ENCODE data around the gene HTR2A. TPM values are rescaled to one million over a fixed set of nuclear protein-coding genes. Genes with fewer than 3 reads are reported as not detected.

HTR2A gene
- not detected in 5 replicates for total RNA-seq (2022; extraction: Qiagen RNA extraction)

GRCh38 chr13:46896341-46897137 lies at the start of gene HTR2A:
TSS of gene HTR2A (minus strand) at chr13:46897053. CDS start at chr13:46895906, 1,147 bp downstream.

GRCh38 chr13:46796515-46797474 lies 100.1 kb downstream of the HTR2A start, which contains the start of gene ESD:
TSS of gene ESD (minus strand) at chr13:46797161. CDS start at chr13:46791413, 5,748 bp downstream.

Other genes starting within 250 kb of the HTR2A start
- gene ESD, start 99.9 kb downstream of the HTR2A start, total RNA-seq (2022; extraction: Qiagen RNA extraction), result 81.0 to 94.9 TPM (median 84.7 TPM) in 5 replicates